GM23338 (cell line): ENCODE results near the gene SLC37A1. TPM values are rescaled to one million over a fixed set of nuclear protein-coding genes. Genes with fewer than 3 reads are reported as not detected.

Source experiments
- ATAC-seq: fragments of 200-7000 bp; cut with Tn5 transposase; 3 replicates; pipeline ENCODE4 v1.9.1; 2020
- DNase-seq: peaks from one replicate; pipeline ENCODE4 v3.0.0-alpha.2; 2015; ENCODE audit warnings: low spot score
- H2AFZ ChIP-seq: fragments of 200-600 bp; sonication (generic); 2 replicates; pipeline ENCODE4 v1.8.0; 2016; ENCODE audit warnings: antibody characterized with exemption, mild to moderate bottlenecking, moderate library complexity
- H3F3A ChIP-seq: fragments of 200-600 bp; sonication (generic); replicated peaks from 2 replicates; pipeline ENCODE4 v1.8.0; 2017; ENCODE audit warnings: antibody characterized with exemption, mixed run types, low read depth
- H3K27ac ChIP-seq: fragments of 200-600 bp; sonication (generic); 2 replicates; pipeline ENCODE4 v1.6.1; 2016; ENCODE audit warnings: low read depth
- H3K27me3 ChIP-seq: fragments of 200-600 bp; sonication (generic); 2 replicates; pipeline ENCODE4 v1.8.0; 2016; ENCODE audit warnings: mild to moderate bottlenecking, mixed run types, moderate library complexity; ENCODE audit not compliant: insufficient read depth
- H3K36me3 ChIP-seq: fragments of 200-600 bp; sonication (generic); 2 replicates; pipeline ENCODE4 v1.8.0; 2016; ENCODE audit warnings: mild to moderate bottlenecking; ENCODE audit not compliant: insufficient read depth
- H3K4me1 ChIP-seq: fragments of 200-600 bp; sonication (generic); 2 replicates; pipeline ENCODE4 v1.8.0; 2016; ENCODE audit warnings: mild to moderate bottlenecking, moderate library complexity; ENCODE audit not compliant: insufficient read depth
- H3K4me2 ChIP-seq: fragments of 200-600 bp; sonication (generic); 2 replicates; pipeline ENCODE4 v1.7.1; 2017; ENCODE audit warnings: mixed run types
- H3K4me3 ChIP-seq: fragments of 200-600 bp; sonication (generic); 2 replicates; pipeline ENCODE4 v1.6.1; 2016; ENCODE audit warnings: mixed run types
- H3K79me2 ChIP-seq: fragments of 200-600 bp; sonication (generic); replicated peaks from 2 replicates; pipeline ENCODE4 v1.8.0; 2017; ENCODE audit warnings: mild to moderate bottlenecking; ENCODE audit not compliant: insufficient read depth
- H3K9me2 ChIP-seq: fragments of 200-600 bp; sonication (generic); 2 replicates; pipeline ENCODE4 v1.8.0; 2017; ENCODE audit not compliant: insufficient read depth
- H4K20me1 ChIP-seq: fragments of 200-600 bp; sonication (generic); replicated peaks from 2 replicates; pipeline ENCODE4 v1.8.0; 2017; ENCODE audit warnings: mild to moderate bottlenecking; ENCODE audit not compliant: insufficient read depth
- H3K27ac Mint-ChIP-seq: 2 replicates; pipeline ENCODE4 v1.8.0; 2020; ENCODE audit warnings: inconsistent platforms, mild to moderate bottlenecking, moderate library complexity, mixed read lengths
- H3K27me3 Mint-ChIP-seq: 3 replicates; pipeline ENCODE4 v1.8.0; 2022; ENCODE audit warnings: low read depth, mild to moderate bottlenecking, moderate library complexity, mixed read lengths, inconsistent platforms; ENCODE audit not compliant: insufficient read depth, poor library complexity
- H3K36me3 Mint-ChIP-seq: 3 replicates; pipeline ENCODE4 v1.8.0; 2021; ENCODE audit warnings: low read depth, mild to moderate bottlenecking, inconsistent platforms, moderate library complexity, mixed read lengths
- H3K4me1 Mint-ChIP-seq: 3 replicates; pipeline ENCODE4 v1.8.0; 2020; ENCODE audit warnings: mild to moderate bottlenecking, inconsistent platforms, mixed read lengths
- H3K4me3 Mint-ChIP-seq: 3 replicates; pipeline ENCODE4 v1.8.0; 2021; ENCODE audit warnings: moderate library complexity, mild to moderate bottlenecking, inconsistent platforms, mixed read lengths
- H3K9me3 Mint-ChIP-seq: 3 replicates; pipeline ENCODE4 v1.8.0; 2020; ENCODE audit warnings: moderate library complexity, mild to moderate bottlenecking, inconsistent platforms, mixed read lengths
- CREB1 ChIP-seq: fragments of 250-450 bp; sonication (Bioruptor Pico); IDR thresholded peaks from 2 replicates; pipeline ENCODE4 v1.5.0; 2020; ENCODE audit warnings: low read depth, mild to moderate bottlenecking, moderate library complexity
- EZH2 ChIP-seq: fragments of 200-600 bp; sonication (generic); IDR thresholded peaks from one replicate; pipeline ENCODE4 v1.8.0; 2017; ENCODE audit warnings: antibody characterized with exemption, mild to moderate bottlenecking, low read depth; ENCODE audit not compliant: unreplicated experiment
- EZH2phosphoT487 ChIP-seq: fragments of 200-600 bp; sonication (generic); IDR thresholded peaks from one replicate; pipeline ENCODE4 v1.8.1; 2018; ENCODE audit warnings: antibody characterized with exemption; ENCODE audit not compliant: unreplicated experiment
- JUNB ChIP-seq: IDR thresholded peaks from one replicate; pipeline ENCODE4 v1.6.1; 2016; ENCODE audit warnings: antibody characterized with exemption; ENCODE audit not compliant: unreplicated experiment
- NANOG ChIP-seq: IDR thresholded peaks from 2 replicates; pipeline ENCODE4 v1.6.1; 2016; ENCODE audit warnings: antibody characterized with exemption, borderline replicate concordance
- POLR2AphosphoS5 ChIP-seq: IDR thresholded peaks from 2 replicates; pipeline ENCODE4 v1.6.1; 2016; ENCODE audit warnings: antibody characterized with exemption, low read depth
- STAT1 ChIP-seq: IDR thresholded peaks from one replicate; pipeline ENCODE4 v1.6.1; 2016; ENCODE audit warnings: antibody characterized with exemption; ENCODE audit not compliant: unreplicated experiment
- ZNF114 ChIP-seq: fragments of 250-450 bp; sonication (Bioruptor Pico); IDR thresholded peaks from 2 replicates; pipeline ENCODE4 v1.5.0; 2020; ENCODE audit warnings: mild to moderate bottlenecking, moderate library complexity
- ZNF331 ChIP-seq: fragments of 250-450 bp; sonication (Bioruptor Pico); IDR thresholded peaks from 2 replicates; pipeline ENCODE4 v1.5.0; 2020; ENCODE audit warnings: low read depth, mild to moderate bottlenecking, moderate library complexity
- polyA plus RNA-seq: library from polyadenylated mRNA; unstranded; fragments of >200 nt; fragmentation: Nextera tagmentation; extraction: Ambion mirVana; gene quantifications from 2 replicates; pipeline ENCODE4 v1.2.1, GENCODE V29; 2016
- total RNA-seq: library from RNA; depleted of rRNA; stranded (reverse); fragments of >200 nt; shearing (Covaris generic); gene quantifications from 2 replicates; pipeline ENCODE4 v1.2.3, GENCODE V29; 2014
- TF ChIP-seq, protein P1 (sequence below): IDR thresholded peaks from one replicate; pipeline ENCODE4 v1.6.1; 2018; ENCODE audit warnings: antibody characterized with exemption; ENCODE audit not compliant: unreplicated experiment
- TF ChIP-seq, protein P2 (sequence below): fragments of 250-450 bp; sonication (Bioruptor Pico); IDR thresholded peaks from 2 replicates; pipeline ENCODE4 v1.5.0; 2020; ENCODE audit warnings: mild to moderate bottlenecking, moderate library complexity
- TF ChIP-seq, protein P3 (sequence below), 2 experiments: fragments of 200-600 bp in 1 of 2; sonication (generic) in 1 of 2; conservative IDR thresholded peaks; 2 replicates each; pipeline versions ENCODE4 v1.5.1 to v1.6.1; 2016 to 2017; ENCODE audit warnings: antibody characterized with exemption in 2 of 2, low read depth in 2 of 2, mild to moderate bottlenecking in 2 of 2, moderate library complexity in 1 of 2

SLC37A1 gene
- total and polyA plus RNA-seq, 2 experiments from 2014 or later = 14.0 to 30.3 TPM

DNA sequence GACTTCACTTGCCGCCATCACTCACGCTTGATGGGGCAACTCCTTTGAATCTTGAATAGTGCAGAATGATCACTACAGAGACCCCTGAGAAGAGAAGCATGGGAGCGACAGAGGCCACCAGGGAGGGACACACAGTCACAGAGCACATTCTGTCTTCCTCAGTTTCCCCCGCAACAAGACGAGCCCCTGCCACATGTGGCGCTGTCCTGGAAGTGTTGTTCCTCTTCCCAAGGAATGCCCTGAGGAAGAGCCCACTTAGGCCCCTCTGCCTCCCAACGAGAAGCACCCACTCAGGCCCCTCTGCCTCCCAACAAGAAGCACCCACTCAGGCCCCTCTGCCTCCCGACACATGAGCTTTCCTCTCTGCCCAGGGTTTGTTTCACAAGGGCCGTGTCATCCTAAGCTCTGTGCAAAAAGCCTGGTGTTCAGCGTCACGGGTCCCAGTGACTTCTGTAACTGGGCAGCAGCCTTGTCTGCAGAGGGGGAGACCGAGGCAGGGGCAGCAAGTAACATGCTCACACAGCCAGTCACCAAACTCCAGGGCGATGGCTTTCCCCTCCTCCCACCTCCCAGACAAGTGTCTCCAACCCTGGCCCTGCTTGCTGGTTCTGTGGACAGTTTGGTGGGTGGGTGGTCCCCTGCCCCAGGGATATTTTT is 19.8 kb downstream of the SLC37A1 start:
- peaks cover 12% of the 10 kb centered on the region for H4K20me1 ChIP-seq
- H3K36me3 Mint-ChIP-seq = peaks cover 21% of the 10 kb centered on the region; the same call in 2 of the 3 replicates
- H3F3A ChIP-seq = peaks cover 2% of the 10 kb centered on the region; the same call in 1 of the 2 replicates
- H3K4me1 ChIP-seq = no peaks in the 10 kb centered on the region; the same call in 1 of the 2 replicates
- H3K9me3 Mint-ChIP-seq = no peaks in the 10 kb centered on the region
- no peak overlapping the region for H3K27ac ChIP-seq
- H3K9me2 ChIP-seq = no peaks in the 10 kb centered on the region
- H3K36me3 ChIP-seq = no peaks in the 10 kb centered on the region
- H3K4me3 ChIP-seq = no peak overlapping the region
- TF ChIP-seq, protein P1, sequence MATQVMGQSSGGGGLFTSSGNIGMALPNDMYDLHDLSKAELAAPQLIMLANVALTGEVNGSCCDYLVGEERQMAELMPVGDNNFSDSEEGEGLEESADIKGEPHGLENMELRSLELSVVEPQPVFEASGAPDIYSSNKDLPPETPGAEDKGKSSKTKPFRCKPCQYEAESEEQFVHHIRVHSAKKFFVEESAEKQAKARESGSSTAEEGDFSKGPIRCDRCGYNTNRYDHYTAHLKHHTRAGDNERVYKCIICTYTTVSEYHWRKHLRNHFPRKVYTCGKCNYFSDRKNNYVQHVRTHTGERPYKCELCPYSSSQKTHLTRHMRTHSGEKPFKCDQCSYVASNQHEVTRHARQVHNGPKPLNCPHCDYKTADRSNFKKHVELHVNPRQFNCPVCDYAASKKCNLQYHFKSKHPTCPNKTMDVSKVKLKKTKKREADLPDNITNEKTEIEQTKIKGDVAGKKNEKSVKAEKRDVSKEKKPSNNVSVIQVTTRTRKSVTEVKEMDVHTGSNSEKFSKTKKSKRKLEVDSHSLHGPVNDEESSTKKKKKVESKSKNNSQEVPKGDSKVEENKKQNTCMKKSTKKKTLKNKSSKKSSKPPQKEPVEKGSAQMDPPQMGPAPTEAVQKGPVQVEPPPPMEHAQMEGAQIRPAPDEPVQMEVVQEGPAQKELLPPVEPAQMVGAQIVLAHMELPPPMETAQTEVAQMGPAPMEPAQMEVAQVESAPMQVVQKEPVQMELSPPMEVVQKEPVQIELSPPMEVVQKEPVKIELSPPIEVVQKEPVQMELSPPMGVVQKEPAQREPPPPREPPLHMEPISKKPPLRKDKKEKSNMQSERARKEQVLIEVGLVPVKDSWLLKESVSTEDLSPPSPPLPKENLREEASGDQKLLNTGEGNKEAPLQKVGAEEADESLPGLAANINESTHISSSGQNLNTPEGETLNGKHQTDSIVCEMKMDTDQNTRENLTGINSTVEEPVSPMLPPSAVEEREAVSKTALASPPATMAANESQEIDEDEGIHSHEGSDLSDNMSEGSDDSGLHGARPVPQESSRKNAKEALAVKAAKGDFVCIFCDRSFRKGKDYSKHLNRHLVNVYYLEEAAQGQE = no peak
- TF ChIP-seq, protein P2, sequence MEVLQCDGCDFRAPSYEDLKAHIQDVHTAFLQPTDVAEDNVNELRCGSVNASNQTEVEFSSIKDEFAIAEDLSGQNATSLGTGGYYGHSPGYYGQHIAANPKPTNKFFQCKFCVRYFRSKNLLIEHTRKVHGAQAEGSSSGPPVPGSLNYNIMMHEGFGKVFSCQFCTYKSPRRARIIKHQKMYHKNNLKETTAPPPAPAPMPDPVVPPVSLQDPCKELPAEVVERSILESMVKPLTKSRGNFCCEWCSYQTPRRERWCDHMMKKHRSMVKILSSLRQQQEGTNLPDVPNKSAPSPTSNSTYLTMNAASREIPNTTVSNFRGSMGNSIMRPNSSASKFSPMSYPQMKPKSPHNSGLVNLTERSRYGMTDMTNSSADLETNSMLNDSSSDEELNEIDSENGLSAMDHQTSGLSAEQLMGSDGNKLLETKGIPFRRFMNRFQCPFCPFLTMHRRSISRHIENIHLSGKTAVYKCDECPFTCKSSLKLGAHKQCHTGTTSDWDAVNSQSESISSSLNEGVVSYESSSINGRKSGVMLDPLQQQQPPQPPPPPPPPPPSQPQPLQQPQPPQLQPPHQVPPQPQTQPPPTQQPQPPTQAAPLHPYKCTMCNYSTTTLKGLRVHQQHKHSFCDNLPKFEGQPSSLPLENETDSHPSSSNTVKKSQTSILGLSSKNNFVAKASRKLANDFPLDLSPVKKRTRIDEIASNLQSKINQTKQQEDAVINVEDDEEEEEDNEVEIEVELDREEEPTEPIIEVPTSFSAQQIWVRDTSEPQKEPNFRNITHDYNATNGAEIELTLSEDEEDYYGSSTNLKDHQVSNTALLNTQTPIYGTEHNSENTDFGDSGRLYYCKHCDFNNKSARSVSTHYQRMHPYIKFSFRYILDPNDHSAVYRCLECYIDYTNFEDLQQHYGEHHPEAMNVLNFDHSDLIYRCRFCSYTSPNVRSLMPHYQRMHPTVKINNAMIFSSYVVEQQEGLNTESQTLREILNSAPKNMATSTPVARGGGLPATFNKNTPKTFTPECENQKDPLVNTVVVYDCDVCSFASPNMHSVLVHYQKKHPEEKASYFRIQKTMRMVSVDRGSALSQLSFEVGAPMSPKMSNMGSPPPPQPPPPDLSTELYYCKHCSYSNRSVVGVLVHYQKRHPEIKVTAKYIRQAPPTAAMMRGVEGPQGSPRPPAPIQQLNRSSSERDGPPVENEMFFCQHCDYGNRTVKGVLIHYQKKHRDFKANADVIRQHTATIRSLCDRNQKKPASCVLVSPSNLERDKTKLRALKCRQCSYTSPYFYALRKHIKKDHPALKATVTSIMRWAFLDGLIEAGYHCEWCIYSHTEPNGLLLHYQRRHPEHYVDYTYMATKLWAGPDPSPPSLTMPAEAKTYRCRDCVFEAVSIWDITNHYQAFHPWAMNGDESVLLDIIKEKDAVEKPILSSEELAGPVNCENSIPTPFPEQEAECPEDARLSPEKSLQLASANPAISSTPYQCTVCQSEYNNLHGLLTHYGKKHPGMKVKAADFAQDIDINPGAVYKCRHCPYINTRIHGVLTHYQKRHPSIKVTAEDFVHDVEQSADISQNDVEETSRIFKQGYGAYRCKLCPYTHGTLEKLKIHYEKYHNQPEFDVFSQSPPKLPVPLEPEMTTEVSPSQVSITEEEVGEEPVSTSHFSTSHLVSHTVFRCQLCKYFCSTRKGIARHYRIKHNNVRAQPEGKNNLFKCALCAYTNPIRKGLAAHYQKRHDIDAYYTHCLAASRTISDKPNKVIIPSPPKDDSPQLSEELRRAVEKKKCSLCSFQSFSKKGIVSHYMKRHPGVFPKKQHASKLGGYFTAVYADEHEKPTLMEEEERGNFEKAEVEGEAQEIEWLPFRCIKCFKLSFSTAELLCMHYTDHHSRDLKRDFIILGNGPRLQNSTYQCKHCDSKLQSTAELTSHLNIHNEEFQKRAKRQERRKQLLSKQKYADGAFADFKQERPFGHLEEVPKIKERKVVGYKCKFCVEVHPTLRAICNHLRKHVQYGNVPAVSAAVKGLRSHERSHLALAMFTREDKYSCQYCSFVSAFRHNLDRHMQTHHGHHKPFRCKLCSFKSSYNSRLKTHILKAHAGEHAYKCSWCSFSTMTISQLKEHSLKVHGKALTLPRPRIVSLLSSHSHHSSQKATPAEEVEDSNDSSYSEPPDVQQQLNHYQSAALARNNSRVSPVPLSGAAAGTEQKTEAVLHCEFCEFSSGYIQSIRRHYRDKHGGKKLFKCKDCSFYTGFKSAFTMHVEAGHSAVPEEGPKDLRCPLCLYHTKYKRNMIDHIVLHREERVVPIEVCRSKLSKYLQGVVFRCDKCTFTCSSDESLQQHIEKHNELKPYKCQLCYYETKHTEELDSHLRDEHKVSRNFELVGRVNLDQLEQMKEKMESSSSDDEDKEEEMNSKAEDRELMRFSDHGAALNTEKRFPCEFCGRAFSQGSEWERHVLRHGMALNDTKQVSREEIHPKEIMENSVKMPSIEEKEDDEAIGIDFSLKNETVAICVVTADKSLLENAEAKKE (CRISPR knock-in tag) = no peak
- no peak for TF ChIP-seq STAT1
- no peak for TF ChIP-seq JUNB
- TF ChIP-seq EZH2phosphoT487 = no peak
- TF ChIP-seq POLR2AphosphoS5 = no peak
- no peak for TF ChIP-seq ZNF114 (CRISPR knock-in tag)
- TF ChIP-seq, protein P3, sequence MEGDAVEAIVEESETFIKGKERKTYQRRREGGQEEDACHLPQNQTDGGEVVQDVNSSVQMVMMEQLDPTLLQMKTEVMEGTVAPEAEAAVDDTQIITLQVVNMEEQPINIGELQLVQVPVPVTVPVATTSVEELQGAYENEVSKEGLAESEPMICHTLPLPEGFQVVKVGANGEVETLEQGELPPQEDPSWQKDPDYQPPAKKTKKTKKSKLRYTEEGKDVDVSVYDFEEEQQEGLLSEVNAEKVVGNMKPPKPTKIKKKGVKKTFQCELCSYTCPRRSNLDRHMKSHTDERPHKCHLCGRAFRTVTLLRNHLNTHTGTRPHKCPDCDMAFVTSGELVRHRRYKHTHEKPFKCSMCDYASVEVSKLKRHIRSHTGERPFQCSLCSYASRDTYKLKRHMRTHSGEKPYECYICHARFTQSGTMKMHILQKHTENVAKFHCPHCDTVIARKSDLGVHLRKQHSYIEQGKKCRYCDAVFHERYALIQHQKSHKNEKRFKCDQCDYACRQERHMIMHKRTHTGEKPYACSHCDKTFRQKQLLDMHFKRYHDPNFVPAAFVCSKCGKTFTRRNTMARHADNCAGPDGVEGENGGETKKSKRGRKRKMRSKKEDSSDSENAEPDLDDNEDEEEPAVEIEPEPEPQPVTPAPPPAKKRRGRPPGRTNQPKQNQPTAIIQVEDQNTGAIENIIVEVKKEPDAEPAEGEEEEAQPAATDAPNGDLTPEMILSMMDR (conservative IDR thresholded peaks at IDR 0.05; ENCODE audit: low read depth in 2 of 2) = no peak
- TF ChIP-seq NANOG = no peak
- TF ChIP-seq EZH2 = no peak
- no peak for TF ChIP-seq ZNF331
- no peak for TF ChIP-seq CREB1
- no peak overlapping the region for H3K4me2 ChIP-seq
- no peak overlapping the region for H3K27ac Mint-ChIP-seq
- H2AFZ ChIP-seq = no peak overlapping the region
- H3K79me2 ChIP-seq = peaks cover 7% of the 10 kb centered on the region; the same call in 1 of the 2 replicates
- H3K4me3 Mint-ChIP-seq = no peak overlapping the region
- peaks cover 18% of the 10 kb centered on the region for H3K4me1 Mint-ChIP-seq
- H3K27me3 ChIP-seq = no peaks in the 10 kb centered on the region
- peaks cover 8% of the 10 kb centered on the region for H3K27me3 Mint-ChIP-seq
- DNase-seq = no peak
- ATAC-seq = no peak
